GM12878 (cell line): Measurements from ENCODE around the gene NOL12. TPM values are rescaled to one million over a fixed set of nuclear protein-coding genes. Genes with fewer than 3 reads are reported as not detected.

ENCODE experiments used
- ATAC-seq: fragments of 200-7000 bp; cut with Tn5 transposase; 3 replicates; pipeline ENCODE4 v1.9.1; 2020; ENCODE audit warnings: mild to moderate bottlenecking, moderate library complexity
- BruUV-seq: library from RNA; stranded (reverse); fragments of 400-500 nt; replicated peaks from 2 replicates; lab custom pipeline; 2021; lab: Mats Ljungman, UMichigan
- CTCF ChIA-PET: fragments of 300-600 bp; sonication (Branson Sonifier 250); formaldehyde crosslinking; extraction: SDS; loops from one replicate; lab custom pipeline; 2021; ENCODE audit warnings: inconsistent platforms; lab: Yijun Ruan, JAX
- POLR2A ChIA-PET: fragments of 350-600 bp; formaldehyde crosslinking; extraction: SDS; loops from one replicate; lab custom pipeline; 2021; ENCODE audit warnings: inconsistent platforms; lab: Charles Lee
- RAD21 ChIA-PET: fragments of 300-600 bp; sonication (Branson Sonifier 250); formaldehyde crosslinking; loops from one replicate; lab custom pipeline; 2023; ENCODE audit warnings: antibody characterized with exemption; ENCODE audit not compliant: unreplicated experiment; lab: Charles Lee
- SMC1A ChIA-PET: fragments of 300-600 bp; sonication (Branson Sonifier 250); formaldehyde crosslinking; loops from one replicate; lab custom pipeline; 2023; ENCODE audit not compliant: unreplicated experiment, uncharacterized antibody; lab: Charles Lee
- DNase-seq: peaks from one replicate; pipeline ENCODE4 v3.0.0-alpha.2; 2011; ENCODE audit warnings: low read depth, low spot score
- FAIRE-seq: peaks from 3 replicates; lab custom pipeline; 2011; peaks lifted over from hg19 to GRCh38; lab: Jason Lieb, UNC
- H2AFZ ChIP-seq: 2 replicates; pipeline ENCODE4 v1.6.0; 2011; ENCODE audit warnings: low read depth, low read length, control low read depth; ENCODE audit not compliant: control insufficient read depth
- H3K27ac ChIP-seq: 2 replicates; pipeline ENCODE4 v1.5.1; 2011; ENCODE audit warnings: control low read depth; ENCODE audit not compliant: control insufficient read depth, insufficient read depth
- H3K27me3 ChIP-seq, 2 experiments: replicated peaks in 1 of 2; 2 replicates each; pipeline versions ENCODE4 v1.6.0 to v1.6.1; 2011; ENCODE audit warnings: low read length in 1 of 2; ENCODE audit not compliant: control insufficient read depth in 2 of 2, insufficient read depth in 2 of 2
- H3K36me3 ChIP-seq, 2 experiments: 2 replicates each; pipeline ENCODE4 v1.5.1; 2011; ENCODE audit warnings: low read length in 1 of 2; ENCODE audit not compliant: control insufficient read depth in 2 of 2, insufficient read depth in 2 of 2
- H3K4me1 ChIP-seq: 2 replicates; pipeline ENCODE4 v1.6.1; 2011; ENCODE audit warnings: mild to moderate bottlenecking, low read length, moderate library complexity, mixed read lengths; ENCODE audit not compliant: control insufficient read depth, insufficient read depth
- H3K4me2 ChIP-seq: 2 replicates; pipeline ENCODE4 v1.6.0; 2011; ENCODE audit warnings: control low read depth; ENCODE audit not compliant: control insufficient read depth, insufficient read depth
- H3K4me3 ChIP-seq: fragments of 200-600 bp; sonication (generic); 2 replicates; pipeline ENCODE4 v1.5.1; 2016
- H3K79me2 ChIP-seq: 2 replicates; pipeline ENCODE4 v1.6.0; 2011; ENCODE audit warnings: low read length; ENCODE audit not compliant: control insufficient read depth, insufficient read depth
- H3K9ac ChIP-seq: 2 replicates; pipeline ENCODE4 v1.8.0; 2011; ENCODE audit warnings: low read length, control low read depth, mixed read lengths; ENCODE audit not compliant: control insufficient read depth, insufficient read depth
- H3K9me3 ChIP-seq: replicated peaks from 3 replicates; pipeline ENCODE4 v1.5.1; 2011; ENCODE audit warnings: mild to moderate bottlenecking, low read length; ENCODE audit not compliant: control insufficient read depth, insufficient read depth
- H4K20me1 ChIP-seq: 2 replicates; pipeline ENCODE4 v1.6.0; 2011; ENCODE audit not compliant: control insufficient read depth, insufficient read depth
- BACH1 ChIP-seq: fragments of 450-650 bp; IDR thresholded peaks from 2 replicates; pipeline ENCODE4 v1.6.1; 2017; ENCODE audit warnings: mild to moderate bottlenecking, borderline replicate concordance
- HCFC1 ChIP-seq: fragments of 150-350 bp; IDR thresholded peaks from 2 replicates; pipeline ENCODE4 v1.6.1; 2014; ENCODE audit warnings: low read length
- HSF1 ChIP-seq: fragments of 150-350 bp; IDR thresholded peaks from 2 replicates; pipeline ENCODE4 v1.6.1; 2014; ENCODE audit warnings: mild to moderate bottlenecking, low read depth, low read length
- IKZF1 ChIP-seq: fragments of 450-650 bp; conservative IDR thresholded peaks from 2 replicates; pipeline ENCODE4 v1.6.1; 2017; ENCODE audit warnings: antibody characterized with exemption, mild to moderate bottlenecking
- IKZF2 ChIP-seq, 2 experiments: fragments of 450-650 bp; IDR thresholded peaks; 2 replicates each; pipeline ENCODE4 v1.6.1; 2017; ENCODE audit warnings: mild to moderate bottlenecking in 2 of 2, moderate library complexity in 2 of 2
- MTA3 ChIP-seq: IDR thresholded peaks from 2 replicates; pipeline ENCODE4 v1.6.1; 2012; ENCODE audit warnings: low read length, inconsistent platforms, borderline replicate concordance
- NBN ChIP-seq: fragments of 450-650 bp; IDR thresholded peaks from 2 replicates; pipeline ENCODE4 v1.6.1; 2016
- NFYA ChIP-seq: IDR thresholded peaks from 2 replicates; pipeline ENCODE4 v1.6.1; 2011; ENCODE audit warnings: low read depth, mild to moderate bottlenecking, low read length, improper control_type of control experiment, borderline replicate concordance
- PAX5 ChIP-seq: IDR thresholded peaks from 2 replicates; pipeline ENCODE4 v1.6.1; 2011; ENCODE audit warnings: low read depth, low read length, borderline replicate concordance
- POLR2A ChIP-seq: IDR thresholded peaks from 2 replicates; pipeline ENCODE4 v1.6.1; 2011; ENCODE audit warnings: low read depth, mild to moderate bottlenecking, low read length
- RELA ChIP-seq: fragments of 450-650 bp; IDR thresholded peaks from 2 replicates; pipeline ENCODE4 v1.8.0; 2014; ENCODE audit warnings: borderline replicate concordance; ENCODE audit not compliant: partially characterized antibody
- RUNX3 ChIP-seq: IDR thresholded peaks from 2 replicates; pipeline ENCODE4 v1.6.1; 2012; ENCODE audit warnings: low read length, inconsistent platforms
- SIN3A ChIP-seq: IDR thresholded peaks from 2 replicates; pipeline ENCODE4 v1.6.1; 2012; ENCODE audit warnings: low read depth, low read length, improper control_type of control experiment
- SUPT20H ChIP-seq: IDR thresholded peaks from 2 replicates; pipeline ENCODE4 v1.6.1; 2011; ENCODE audit warnings: low read depth, mild to moderate bottlenecking, low read length, moderate library complexity, borderline replicate concordance; ENCODE audit not compliant: control insufficient read depth
- ZBTB40 ChIP-seq: fragments of 450-650 bp; IDR thresholded peaks from 2 replicates; pipeline ENCODE4 v1.6.1; 2016; ENCODE audit warnings: mild to moderate bottlenecking, moderate library complexity, borderline replicate concordance
- WGBS: methylation state at CpG from one replicate; pipeline ENCODE4 v1.1.6; 2016; ENCODE audit warnings: low lambda C conversion rate; ENCODE audit not compliant: insufficient replicate concordance, insufficient coverage; ENCODE audit errors: missing lambda C conversion rate; 5-methylcytosine and 5-hydroxymethylcytosine counted together
- in situ Hi-C: fragments of 300-500 bp; cut with MboI; formaldehyde crosslinking; loops from 9 replicates; pipeline ENCODE4 v1.14.3; 2018; ENCODE audit warnings: mixed read lengths
- intact Hi-C: fragments of 100-400 bp; cut with micrococcal nuclease; formaldehyde crosslinking; loops from one replicate; pipeline ENCODE4 v1.14.2; 2022; ENCODE audit not compliant: unreplicated experiment
- polyA plus RNA-seq, 11 experiments: library from polyadenylated mRNA; depleted of rRNA in 4 of 11; unstranded in 6 of 11; stranded (reverse) in 5 of 11; fragments of >200 nt; fragmentation: Nextera tagmentation in 4 of 11; fragmentation: Illumina TruSeq in 1 of 11; extraction: Ambion mirVana in 4 of 11; extraction: Trizol in 1 of 11; gene quantifications; 1 replicate in 1 of 11; 2 replicates in 10 of 11; pipeline versions ENCODE4 v1.2.1 to v1.2.3, GENCODE V29; 2011 to 2016; ENCODE audit warnings: inconsistent platforms in 2 of 11, missing spikeins in 2 of 11, low read depth in 1 of 11
- total RNA-seq, 4 experiments: library from RNA; depleted of rRNA in 3 of 4; stranded (reverse); fragments of >200 nt in 3 of 4; fragmentation: Illumina TruSeq in 1 of 4; extraction: Trizol in 1 of 4; gene quantifications; 2 replicates each; pipeline versions ENCODE4 v1.2.1 to v1.2.3, GENCODE V29; 2013 to 2021
- TF ChIP-seq, protein P1 (sequence below): IDR thresholded peaks from 2 replicates; pipeline ENCODE4 v1.6.1; 2012; ENCODE audit warnings: low read length, inconsistent platforms

NOL12 gene
- total and polyA plus RNA-seq, 10 of the 15 experiments (the other 5 are each of a cell fraction or from before 2014, with no cell fraction given), result 3.3 to 69.4 (median 41.1) TPM

DNA sequence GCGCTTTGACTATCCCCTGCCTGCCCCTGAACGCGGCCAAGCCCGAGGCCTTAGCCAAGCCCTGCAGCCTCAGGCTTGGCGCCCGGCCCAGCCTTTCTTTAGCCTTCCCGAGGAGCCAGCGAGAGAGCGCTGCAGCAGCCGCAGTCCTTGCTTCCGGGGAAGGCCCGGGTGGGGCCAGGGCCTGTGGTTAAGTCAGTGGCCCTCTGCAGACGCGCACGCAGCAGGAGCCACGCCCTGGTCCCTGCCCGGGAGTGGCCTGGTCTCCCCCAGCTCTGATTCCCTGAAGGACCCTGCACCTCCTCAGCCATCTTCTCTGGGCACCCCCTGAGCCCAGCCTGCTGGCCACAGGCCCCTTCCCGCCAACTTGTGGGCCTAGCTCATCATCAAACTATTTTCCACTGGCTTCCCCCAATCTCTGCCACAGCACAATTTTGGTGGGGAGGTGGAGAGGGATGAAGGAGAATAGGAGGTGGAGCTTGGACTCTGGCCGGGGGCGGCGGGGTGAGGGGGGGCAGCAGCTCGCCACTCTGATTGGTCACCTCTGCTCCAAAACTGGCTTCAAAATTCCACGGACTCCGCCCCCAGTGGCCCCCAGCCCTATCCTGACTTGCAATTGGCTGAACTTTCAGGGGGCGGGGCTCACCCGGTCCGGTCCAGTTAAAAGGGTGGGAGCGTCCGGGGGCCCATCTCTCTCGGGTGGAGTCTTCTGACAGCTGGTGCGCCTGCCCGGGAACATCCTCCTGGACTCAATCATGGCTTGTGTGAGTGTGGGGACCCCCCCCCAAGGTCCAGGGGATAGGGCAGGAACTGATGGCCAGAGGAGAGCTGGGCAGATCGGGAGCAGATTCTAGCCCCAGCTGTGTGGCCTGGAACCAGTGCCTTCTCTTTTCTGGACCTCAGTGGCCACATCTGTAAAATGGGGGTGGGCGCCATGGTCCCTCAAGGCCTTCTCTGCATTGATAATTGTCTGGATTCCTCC is 10.9 kb upstream of the NOL12 start, which contains the start of gene LGALS1:
Gene LGALS1 (plus strand): TSS at position 686 of the 979 bp plus-strand sequence. CDS start 67 bp downstream, at position 753.
- no peaks in the 10 kb centered on the region for H3K27me3 ChIP-seq
- peak within 1 kb of the TSS; percentile 97 for H3K4me2 ChIP-seq
- H3K4me1 ChIP-seq, result peaks cover 28% of the 10 kb centered on the region
- intact Hi-C loops, result no loop called here
- peak; percentile 82 for ATAC-seq
- H3K9ac ChIP-seq, result peak within 1 kb of the TSS; percentile 78
- in situ Hi-C loops, result no loop called here
- ChIA-PET POLR2A (interaction anchor here (0.5 to 14.0 kb wide), 16 partner anchors 8 to 409 kb away, joined by 3 to 209 read pairs (median 4); partner anchors contain the start of genes GGA1, MICALL1, NOL12 and PDXP), CTCF (interaction anchor here (0.9 to 19.9 kb wide), 6 partner anchors 8 to 68 kb away, joined by 3 to 414 read pairs (median 172); partner anchors contain the start of genes GGA1, NOL12, PDXP and SH3BP1), SMC1A (interaction anchor here (0.9 to 10.9 kb wide), 11 partner anchors 11 to 70 kb away, joined by 4 to 98 read pairs (median 5); partner anchors contain the start of genes GGA1 and PDXP), RAD21 (interaction anchor here (1.1 to 5.1 kb wide), 8 partner anchors 15 to 68 kb away, joined by 3 to 112 read pairs (median 22); partner anchors contain the start of genes GGA1, PDXP and SH3BP1)
- 1% methylated on average over 34 of the region's 34 CpGs for WGBS
- H3K27ac ChIP-seq, result peak within 1 kb of the TSS; percentile 85
- FAIRE-seq, result peak; percentile 70
- no TSS peak for BruUV-seq
- peaks cover 2% of the 10 kb centered on the region in 2 experiments; a peak in 1 of 4 replicates for H3K36me3 ChIP-seq
- H2AFZ ChIP-seq, result peak within 1 kb of the TSS; percentile 77
- H4K20me1 ChIP-seq, result no peaks in the 10 kb centered on the region
- peaks cover 30% of the 10 kb centered on the region for H3K79me2 ChIP-seq
- H3K9me3 ChIP-seq, result no peaks in the 10 kb centered on the region
- H3K4me3 ChIP-seq, result peak within 1 kb of the TSS; percentile 91
- DNase-seq, result no peak
- TF ChIP-seq MTA3 (no peak; the same call in 1 of the 2 replicates), POLR2A (peak; percentile 69), HSF1 (no peak), NFYA (peak; percentile 8; the same call in 1 of the 2 replicates), RUNX3 (peak; percentile 91), ZBTB40 (no peak; the same call in 1 of the 2 replicates), PAX5 (no peak; the same call in 1 of the 2 replicates), IKZF1 (peak; percentile 80), BACH1 (peak; percentile 44), NBN (peak; percentile 38), RELA (peak; percentile 68), SIN3A (peak; percentile 77; the same call in 1 of the 2 replicates), SUPT20H (no peak), HCFC1 (peak; percentile 23; the same call in 1 of the 2 replicates), IKZF2 (IDR thresholded peaks at IDR 0.05) (peak; percentile 78 to 80; a peak in 3 of 4 replicates)
- TF ChIP-seq, protein P1, sequence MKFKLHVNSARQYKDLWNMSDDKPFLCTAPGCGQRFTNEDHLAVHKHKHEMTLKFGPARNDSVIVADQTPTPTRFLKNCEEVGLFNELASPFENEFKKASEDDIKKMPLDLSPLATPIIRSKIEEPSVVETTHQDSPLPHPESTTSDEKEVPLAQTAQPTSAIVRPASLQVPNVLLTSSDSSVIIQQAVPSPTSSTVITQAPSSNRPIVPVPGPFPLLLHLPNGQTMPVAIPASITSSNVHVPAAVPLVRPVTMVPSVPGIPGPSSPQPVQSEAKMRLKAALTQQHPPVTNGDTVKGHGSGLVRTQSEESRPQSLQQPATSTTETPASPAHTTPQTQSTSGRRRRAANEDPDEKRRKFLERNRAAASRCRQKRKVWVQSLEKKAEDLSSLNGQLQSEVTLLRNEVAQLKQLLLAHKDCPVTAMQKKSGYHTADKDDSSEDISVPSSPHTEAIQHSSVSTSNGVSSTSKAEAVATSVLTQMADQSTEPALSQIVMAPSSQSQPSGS, result no peak
